CD4-positive, alpha-beta T cell (primary cell): Measurements from ENCODE around the gene ABHD8. TPM values are rescaled to one million over a fixed set of nuclear protein-coding genes. Genes with fewer than 3 reads are reported as not detected.

Experiments
- ATAC-seq: fragments of 200-7000 bp; cut with Tn5 transposase; one replicate; pipeline ENCODE4 v1.10.0; 2022; ENCODE audit warnings: mild to moderate bottlenecking; ENCODE audit not compliant: poor library complexity
- CTCF ChIA-PET: fragments of 350-600 bp; sonication (Branson Sonifier 250); formaldehyde crosslinking; loops from one replicate; lab custom pipeline; 2021; ENCODE audit warnings: antibody characterized with exemption, inconsistent platforms; lab: Charles Lee
- POLR2A ChIA-PET: fragments of 350-600 bp; sonication (Branson Sonifier 250); formaldehyde crosslinking; loops from one replicate; lab custom pipeline; 2021; ENCODE audit warnings: antibody characterized with exemption, inconsistent platforms; lab: Charles Lee
- DNase-seq, 14 experiments: peaks; one replicate each; pipeline ENCODE4 v3.0.0-alpha.2; 2013 to 2020; ENCODE audit warnings: mixed read lengths in 2 of 14
- H3K27ac ChIP-seq, 2 donors: one replicate each; pipeline versions ENCODE4 v1.5.1 to v1.7.0; 2013; ENCODE audit warnings: low read length in 2 of 2, low read depth in 1 of 2, mild to moderate bottlenecking in 1 of 2
- H3K27me3 ChIP-seq, 2 experiments: 1 replicate in 1 of 2; 2 replicates in 1 of 2; pipeline versions ENCODE4 v1.6.1 to v1.7.0; 2013; ENCODE audit warnings: low read length in 2 of 2, control low read depth in 1 of 2, mild to moderate bottlenecking in 1 of 2, moderate library complexity in 1 of 2; ENCODE audit not compliant: insufficient read depth in 2 of 2, control insufficient read depth in 1 of 2
- H3K36me3 ChIP-seq: one replicate; pipeline ENCODE4 v1.6.1; 2013; ENCODE audit warnings: low read length, control low read depth; ENCODE audit not compliant: insufficient read depth
- H3K4me1 ChIP-seq: one replicate; pipeline ENCODE4 v1.6.1; 2013; ENCODE audit warnings: low read length, control low read depth; ENCODE audit not compliant: insufficient read depth
- H3K4me3 ChIP-seq: one replicate; pipeline ENCODE4 v1.5.1; 2013; ENCODE audit warnings: mild to moderate bottlenecking, low read length, moderate library complexity
- H3K9me3 ChIP-seq, 2 experiments: 1 replicate in 1 of 2; 2 replicates in 1 of 2; pipeline versions ENCODE4 v1.6.1 to v1.7.0; 2013; ENCODE audit warnings: low read length in 2 of 2, mild to moderate bottlenecking in 2 of 2, control low read depth in 1 of 2, moderate library complexity in 1 of 2; ENCODE audit not compliant: control insufficient read depth in 1 of 2, insufficient read depth in 1 of 2
- H3K27ac Mint-ChIP-seq: one replicate; pipeline ENCODE4 v1.8.0; 2020; ENCODE audit warnings: mixed read lengths
- H3K27me3 Mint-ChIP-seq: one replicate; pipeline ENCODE4 v1.8.0; 2021; ENCODE audit warnings: mixed read lengths
- H3K36me3 Mint-ChIP-seq: one replicate; pipeline ENCODE4 v1.8.0; 2021; ENCODE audit warnings: low read depth, mixed read lengths
- H3K4me1 Mint-ChIP-seq: one replicate; pipeline ENCODE4 v1.8.0; 2021; ENCODE audit warnings: low read depth, mixed read lengths
- H3K4me3 Mint-ChIP-seq: one replicate; pipeline ENCODE4 v1.8.0; 2020; ENCODE audit warnings: mild to moderate bottlenecking, mixed read lengths
- H3K9me3 Mint-ChIP-seq: one replicate; pipeline ENCODE4 v1.8.0; 2020; ENCODE audit warnings: mixed read lengths
- intact Hi-C, 2 experiments: fragments of 100-400 bp; cut with DNase I in 1 of 2; cut with micrococcal nuclease in 1 of 2; formaldehyde crosslinking; loops; one replicate each; pipeline versions ENCODE4 v1.15.1 to v1.9.0; 2023 to 2025; cut with DNase I, micrococcal nuclease
- total RNA-seq, 174 experiments: library from RNA in 2 of 174; stranded (reverse) in 2 of 174; gene quantifications; one replicate each; pipeline ENCODE4 v1.2.3 and lab custom pipeline; 2021 to 2026
- TF ChIP-seq, protein P1 (sequence below): fragments of 200-600 bp; IDR thresholded peaks from one replicate; pipeline ENCODE4 v1.8.0; 2022; ENCODE audit warnings: antibody characterized with exemption, mild to moderate bottlenecking

ABHD8 gene
- total RNA-seq, 2 experiments from 2014 or later = 4.4 to 4.6 TPM

DNA sequence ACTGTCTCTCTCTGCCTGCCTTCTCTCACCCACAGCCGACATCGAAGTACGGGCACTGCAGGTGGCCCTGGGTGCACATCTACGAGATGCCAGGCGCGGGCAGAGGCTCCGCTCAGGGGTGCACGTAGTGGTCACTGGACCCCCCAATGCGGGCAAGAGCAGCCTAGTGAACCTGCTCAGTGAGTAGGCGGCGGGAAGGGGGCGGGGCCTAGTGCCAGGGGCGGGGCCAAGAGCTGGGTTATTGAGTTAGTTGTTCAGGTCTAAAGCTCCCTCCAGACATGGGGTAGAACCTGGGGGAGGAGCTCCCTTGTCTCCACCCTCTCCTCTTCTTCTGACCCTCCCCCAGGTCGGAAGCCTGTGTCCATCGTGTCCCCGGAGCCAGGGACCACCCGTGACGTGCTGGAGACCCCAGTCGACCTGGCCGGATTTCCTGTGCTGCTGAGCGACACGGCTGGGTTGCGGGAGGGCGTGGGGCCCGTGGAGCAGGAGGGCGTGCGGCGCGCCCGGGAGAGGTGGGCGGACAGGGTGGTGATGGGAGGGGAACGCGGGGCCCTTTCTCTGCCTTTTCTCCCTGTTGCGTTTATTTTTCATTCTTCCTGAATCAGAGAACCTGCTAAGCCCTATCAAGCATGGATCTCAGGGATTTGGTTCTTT lies 36.0 kb upstream of the ABHD8 start:
- Histone ChIP-seq H3K9me3 (no peaks in the 10 kb centered on the region), H3K27ac (no peak overlapping the region), H3K36me3 (peaks cover 7% of the 10 kb centered on the region), H3K27me3 (no peaks in the 10 kb centered on the region), H3K4me3 (no peak overlapping the region), H3K4me1 (peaks cover 36% of the 10 kb centered on the region)
- ChIA-PET POLR2A (interaction anchor here (0.8 to 1.5 kb wide), 2 partner anchors 30 to 172 kb away, joined by 3 read pairs; partner anchors contain the start of genes DDA1 and PGLS), CTCF (interaction anchor here (0.7 to 1.1 kb wide), 2 partner anchors 34 to 723 kb away, joined by 3 read pairs; partner anchors contain the start of gene MRPL34)
- TF ChIP-seq, protein P1, sequence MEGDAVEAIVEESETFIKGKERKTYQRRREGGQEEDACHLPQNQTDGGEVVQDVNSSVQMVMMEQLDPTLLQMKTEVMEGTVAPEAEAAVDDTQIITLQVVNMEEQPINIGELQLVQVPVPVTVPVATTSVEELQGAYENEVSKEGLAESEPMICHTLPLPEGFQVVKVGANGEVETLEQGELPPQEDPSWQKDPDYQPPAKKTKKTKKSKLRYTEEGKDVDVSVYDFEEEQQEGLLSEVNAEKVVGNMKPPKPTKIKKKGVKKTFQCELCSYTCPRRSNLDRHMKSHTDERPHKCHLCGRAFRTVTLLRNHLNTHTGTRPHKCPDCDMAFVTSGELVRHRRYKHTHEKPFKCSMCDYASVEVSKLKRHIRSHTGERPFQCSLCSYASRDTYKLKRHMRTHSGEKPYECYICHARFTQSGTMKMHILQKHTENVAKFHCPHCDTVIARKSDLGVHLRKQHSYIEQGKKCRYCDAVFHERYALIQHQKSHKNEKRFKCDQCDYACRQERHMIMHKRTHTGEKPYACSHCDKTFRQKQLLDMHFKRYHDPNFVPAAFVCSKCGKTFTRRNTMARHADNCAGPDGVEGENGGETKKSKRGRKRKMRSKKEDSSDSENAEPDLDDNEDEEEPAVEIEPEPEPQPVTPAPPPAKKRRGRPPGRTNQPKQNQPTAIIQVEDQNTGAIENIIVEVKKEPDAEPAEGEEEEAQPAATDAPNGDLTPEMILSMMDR = no peak
- DNase-seq (peak in 10 of 14 experiments; percentile 20 to 51 (median 32)), ATAC-seq (no peak)
- Mint-ChIP-seq H3K27me3 (no peaks in the 10 kb centered on the region), H3K27ac (no peak overlapping the region), H3K9me3 (no peaks in the 10 kb centered on the region), H3K4me3 (peak overlapping the region; percentile 51), H3K36me3 (peaks cover 16% of the 10 kb centered on the region), H3K4me1 (peaks cover 25% of the 10 kb centered on the region)
- intact Hi-C loops = loop anchor here in 1 of 2 experiments (5.0 kb wide), 1 partner anchor 47 kb away; no protein-coding TSS in a partner anchor

DNA sequence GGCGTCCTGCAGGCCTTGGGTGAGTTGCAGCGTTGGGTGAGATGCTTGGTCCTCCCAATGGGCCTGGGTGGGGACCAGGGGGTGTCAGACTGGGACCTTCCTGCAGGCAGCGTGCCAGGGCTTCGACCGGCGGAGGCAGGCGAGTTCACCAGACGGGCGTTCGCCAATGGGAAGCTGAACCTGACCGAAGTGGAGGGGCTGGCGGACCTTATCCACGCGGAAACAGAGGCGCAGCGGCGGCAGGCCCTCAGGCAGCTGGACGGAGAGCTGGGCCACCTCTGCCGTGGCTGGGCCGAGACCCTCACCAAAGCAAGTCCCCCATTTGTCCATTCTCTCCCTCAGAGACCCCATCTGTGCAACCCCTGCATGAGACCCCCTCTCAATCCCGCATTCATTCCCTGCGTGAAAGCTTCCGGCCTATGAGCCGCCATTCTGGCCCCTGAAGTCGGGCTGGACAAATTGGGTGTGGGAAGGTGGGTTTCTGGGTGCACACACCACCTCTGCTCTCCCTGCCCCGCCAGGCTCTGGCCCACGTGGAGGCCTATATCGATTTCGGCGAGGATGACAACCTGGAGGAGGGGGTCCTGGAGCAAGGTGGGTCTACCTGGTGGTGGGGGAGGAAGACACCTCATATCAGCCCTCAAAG lies 35.3 kb upstream of the ABHD8 start:
- Histone ChIP-seq H3K27ac (no peak overlapping the region), H3K36me3 (peaks cover 7% of the 10 kb centered on the region), H3K4me3 (peak overlapping the region; percentile 71), H3K4me1 (peaks cover 42% of the 10 kb centered on the region), H3K9me3 (no peaks in the 10 kb centered on the region), H3K27me3 (no peaks in the 10 kb centered on the region)
- POLR2A ChIA-PET = interaction anchor here (0.8 to 1.5 kb wide), 2 partner anchors 29 to 173 kb away, joined by 3 read pairs; partner anchors contain the start of genes DDA1 and PGLS
- TF ChIP-seq, protein P1 = no peak
- Mint-ChIP-seq H3K36me3 (peaks cover 21% of the 10 kb centered on the region), H3K27ac (no peak overlapping the region), H3K4me3 (peak overlapping the region; percentile 93), H3K27me3 (no peaks in the 10 kb centered on the region), H3K9me3 (no peaks in the 10 kb centered on the region), H3K4me1 (peaks cover 31% of the 10 kb centered on the region)
- DNase-seq (peak in 1 of 14 experiments; percentile 49), ATAC-seq (no peak)
- CTCF ChIA-PET = interaction anchor here (1.1 kb wide), 1 partner anchor 33 kb away, joined by 3 read pairs; the partner anchor contains the start of gene MRPL34
- intact Hi-C loops = loop anchor here in 1 of 2 experiments (5.0 kb wide), 1 partner anchor 46 kb away; no protein-coding TSS in a partner anchor

DNA sequence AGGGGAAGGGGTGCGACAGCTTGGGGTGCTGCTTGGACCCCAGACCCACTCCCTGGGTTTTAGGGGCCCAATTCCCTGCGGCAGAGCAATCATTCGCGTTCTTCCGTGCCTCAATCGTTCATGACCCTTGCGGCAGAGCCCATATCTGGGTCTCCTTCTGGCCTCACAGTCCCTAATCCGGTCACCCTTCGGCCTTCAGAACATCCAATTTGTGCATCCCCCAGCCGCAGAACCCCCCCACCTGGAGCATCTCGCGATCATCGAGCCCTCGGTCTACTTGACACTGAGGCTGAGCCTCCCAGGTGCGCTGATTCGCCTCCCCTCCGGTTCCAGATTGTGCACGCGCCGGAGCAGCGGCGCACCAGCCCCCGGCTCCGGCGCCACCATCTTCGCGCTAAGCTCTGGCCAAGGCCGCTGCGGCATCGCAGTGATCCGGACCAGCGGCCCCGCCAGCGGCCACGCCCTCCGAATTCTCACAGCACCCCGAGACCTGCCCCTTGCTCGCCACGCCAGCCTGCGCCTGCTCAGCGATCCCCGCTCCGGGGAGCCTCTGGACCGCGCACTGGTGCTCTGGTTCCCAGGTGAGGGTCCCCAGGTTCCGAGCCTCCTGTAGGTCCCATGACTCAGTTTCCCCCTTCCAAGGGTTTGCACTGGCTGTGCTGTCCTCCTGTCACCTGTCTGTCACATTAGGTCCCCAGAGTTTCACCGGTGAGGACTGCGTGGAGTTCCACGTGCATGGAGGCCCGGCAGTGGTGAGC lies 34.6 kb upstream of the ABHD8 start:
- ChIA-PET POLR2A (interaction anchor here (1.5 to 1.8 kb wide), 2 partner anchors 82 to 174 kb away, joined by 3 to 7 read pairs; partner anchors contain the start of genes MVB12A and PGLS), CTCF (interaction anchor here (1.1 kb wide), 1 partner anchor 32 kb away, joined by 3 read pairs; the partner anchor contains the start of gene MRPL34)
- peak overlapping the region; percentile 71 for H3K4me3 ChIP-seq
- Mint-ChIP-seq H3K27ac (peak overlapping the region; percentile 86), H3K4me1 (peaks cover 33% of the 10 kb centered on the region), H3K9me3 (no peaks in the 10 kb centered on the region), H3K4me3 (peak overlapping the region; percentile 93), H3K36me3 (peaks cover 21% of the 10 kb centered on the region), H3K27me3 (no peaks in the 10 kb centered on the region)
- no peaks in the 10 kb centered on the region for H3K27me3 ChIP-seq
- H3K27ac ChIP-seq = peak overlapping the region; percentile 11 to 73
- ATAC-seq = peak; percentile 7
- no peaks in the 10 kb centered on the region for H3K9me3 ChIP-seq
- DNase-seq = peak in 9 of 14 experiments; percentile 15 to 65 (median 28)
- intact Hi-C loops = loop anchor here (1.0 to 5.0 kb wide), 5 partner anchors 29 to 123 kb away; partner anchors contain the start of genes DDA1 (in 1 of the 2), MRPL34 (in 1 of the 2) and USE1 (in 1 of the 2)
- peaks cover 49% of the 10 kb centered on the region for H3K4me1 ChIP-seq
- peaks cover 9% of the 10 kb centered on the region for H3K36me3 ChIP-seq
- TF ChIP-seq, protein P1 = no peak
